ENCODE results near the gene CLEC3B.

The CLEC3B gene

GRCh38 chr3:45029661-45030060, 3.6 kb downstream of the CLEC3B start:
- Histone ChIP-seq H3K9me2 (replicated peaks; ENCODE audit: control insufficient read depth, low read length) (no peaks in the 10 kb centered on the region), H3K4me1 (ENCODE audit: control insufficient read depth, low read length) (peaks cover 2% of the 10 kb centered on the region), H3K9me3 (ENCODE audit: control insufficient read depth, insufficient read depth, low read length) (no peaks in the 10 kb centered on the region), H4K20me1 (ENCODE audit: control insufficient read depth, insufficient read depth, low read depth, low read length) (no peaks in the 10 kb centered on the region), H3K36me3 (ENCODE audit: control insufficient read depth, low read length) (no peaks in the 10 kb centered on the region), H3K27me3 (ENCODE audit: control insufficient read depth, low read length) (peaks cover 18% of the 10 kb centered on the region), H3F3A (ENCODE audit: control insufficient read depth, insufficient read depth) (no peaks in the 10 kb centered on the region), H3K4me2 (ENCODE audit: low read length) (no peak overlapping the region), H3K79me2 (ENCODE audit: control insufficient read depth, low read length) (no peaks in the 10 kb centered on the region), H3K4me3 (ENCODE audit: low read length) (no peak overlapping the region), H3K27ac (ENCODE audit: low read depth, low read length) (no peak overlapping the region)
- no peak for TF ChIP-seq EZH2phosphoT487 (IDR thresholded peaks at IDR 0.05; ENCODE audit: borderline replicate concordance, low read length)
- TF ChIP-seq CTCF (IDR thresholded peaks at IDR 0.05; ENCODE audit: low read depth, low read length, poor library complexity, severe bottlenecking), result no peak

- no peaks in the 10 kb centered on the region for H3K79me2 ChIP-seq (ENCODE audit: control insufficient read depth, low read length)
- H3K27ac ChIP-seq (ENCODE audit: low read depth, low read length), result no peak overlapping the region
- H3K27me3 ChIP-seq (ENCODE audit: control insufficient read depth, low read length), result peaks cover 3% of the 10 kb centered on the region
- no peaks in the 10 kb centered on the region for H3K9me2 ChIP-seq (replicated peaks; ENCODE audit: control insufficient read depth, low read length)
- H3K4me3 ChIP-seq (ENCODE audit: low read length), result no peak overlapping the region
- TF ChIP-seq CTCF (IDR thresholded peaks at IDR 0.05; ENCODE audit: low read depth, low read length, poor library complexity, severe bottlenecking) (no peak), EZH2phosphoT487 (IDR thresholded peaks at IDR 0.05; ENCODE audit: borderline replicate concordance, low read length) (no peak)
- peaks cover 7% of the 10 kb centered on the region for H3K4me1 ChIP-seq (ENCODE audit: control insufficient read depth, low read length)
- H3K36me3 ChIP-seq (ENCODE audit: control insufficient read depth, low read length), result no peaks in the 10 kb centered on the region
- no peak overlapping the region for H3K4me2 ChIP-seq (ENCODE audit: low read length)
- H4K20me1 ChIP-seq (ENCODE audit: control insufficient read depth, insufficient read depth, low read depth, low read length), result no peaks in the 10 kb centered on the region
- no peaks in the 10 kb centered on the region for H3K9me3 ChIP-seq (ENCODE audit: control insufficient read depth, insufficient read depth, low read length)
- no peaks in the 10 kb centered on the region for H3F3A ChIP-seq (ENCODE audit: control insufficient read depth, insufficient read depth)
Measured at GRCh38 chr3:45031531-45031930, 5.4 kb downstream of the CLEC3B start.

GRCh38 chr3:45032113-45032512, 6.0 kb downstream of the CLEC3B start:
- Histone ChIP-seq H3K4me1 (ENCODE audit: control insufficient read depth, low read length) (peaks cover 7% of the 10 kb centered on the region), H3F3A (ENCODE audit: control insufficient read depth, insufficient read depth) (no peaks in the 10 kb centered on the region), H3K27ac (ENCODE audit: low read depth, low read length) (no peak overlapping the region), H3K9me2 (replicated peaks; ENCODE audit: control insufficient read depth, low read length) (no peaks in the 10 kb centered on the region), H3K9me3 (ENCODE audit: control insufficient read depth, insufficient read depth, low read length) (no peaks in the 10 kb centered on the region), H3K36me3 (ENCODE audit: control insufficient read depth, low read length) (no peaks in the 10 kb centered on the region), H3K27me3 (ENCODE audit: control insufficient read depth, low read length) (peaks cover 3% of the 10 kb centered on the region), H3K4me2 (ENCODE audit: low read length) (no peak overlapping the region), H4K20me1 (ENCODE audit: control insufficient read depth, insufficient read depth, low read depth, low read length) (no peaks in the 10 kb centered on the region), H3K4me3 (ENCODE audit: low read length) (no peak overlapping the region), H3K79me2 (ENCODE audit: control insufficient read depth, low read length) (no peaks in the 10 kb centered on the region)
- TF ChIP-seq CTCF (IDR thresholded peaks at IDR 0.05; ENCODE audit: low read depth, low read length, poor library complexity, severe bottlenecking), result no peak
- no peak for TF ChIP-seq EZH2phosphoT487 (IDR thresholded peaks at IDR 0.05; ENCODE audit: borderline replicate concordance, low read length)

- no peak overlapping the region for H3K4me2 ChIP-seq (ENCODE audit: low read length)
- no peaks in the 10 kb centered on the region for H3K79me2 ChIP-seq (ENCODE audit: control insufficient read depth, low read length)
- H4K20me1 ChIP-seq (ENCODE audit: control insufficient read depth, insufficient read depth, low read depth, low read length), result no peaks in the 10 kb centered on the region
- no peaks in the 10 kb centered on the region for H3K36me3 ChIP-seq (ENCODE audit: control insufficient read depth, low read length)
- no peaks in the 10 kb centered on the region for H3K9me3 ChIP-seq (ENCODE audit: control insufficient read depth, insufficient read depth, low read length)
- no peak for TF ChIP-seq CTCF (IDR thresholded peaks at IDR 0.05; ENCODE audit: low read depth, low read length, poor library complexity, severe bottlenecking)
- TF ChIP-seq EZH2phosphoT487 (IDR thresholded peaks at IDR 0.05; ENCODE audit: borderline replicate concordance, low read length), result no peak
- H3K9me2 ChIP-seq (replicated peaks; ENCODE audit: control insufficient read depth, low read length), result no peaks in the 10 kb centered on the region
- no peak overlapping the region for H3K27ac ChIP-seq (ENCODE audit: low read depth, low read length)
- H3K4me1 ChIP-seq (ENCODE audit: control insufficient read depth, low read length), result peaks cover 7% of the 10 kb centered on the region
- H3F3A ChIP-seq (ENCODE audit: control insufficient read depth, insufficient read depth), result no peaks in the 10 kb centered on the region
- peaks cover 3% of the 10 kb centered on the region for H3K27me3 ChIP-seq (ENCODE audit: control insufficient read depth, low read length)
- no peak overlapping the region for H3K4me3 ChIP-seq (ENCODE audit: low read length)
Measured at GRCh38 chr3:45033791-45034190, 7.7 kb downstream of the CLEC3B start.
